Parietal lobe (tissue), 1 donor: Measurements from ENCODE around the gene WDR4. TPM values are rescaled to one million over a fixed set of nuclear protein-coding genes. Genes with fewer than 3 reads are reported as not detected.

Experiments used
- total RNA-seq: library from RNA; depleted of rRNA; stranded (reverse); fragments of >200 nt; gene quantifications from one replicate; pipeline ENCODE4 v1.2.3, GENCODE V29; 2014

WDR4 gene
- 24.4 TPM for total RNA-seq

DNA sequence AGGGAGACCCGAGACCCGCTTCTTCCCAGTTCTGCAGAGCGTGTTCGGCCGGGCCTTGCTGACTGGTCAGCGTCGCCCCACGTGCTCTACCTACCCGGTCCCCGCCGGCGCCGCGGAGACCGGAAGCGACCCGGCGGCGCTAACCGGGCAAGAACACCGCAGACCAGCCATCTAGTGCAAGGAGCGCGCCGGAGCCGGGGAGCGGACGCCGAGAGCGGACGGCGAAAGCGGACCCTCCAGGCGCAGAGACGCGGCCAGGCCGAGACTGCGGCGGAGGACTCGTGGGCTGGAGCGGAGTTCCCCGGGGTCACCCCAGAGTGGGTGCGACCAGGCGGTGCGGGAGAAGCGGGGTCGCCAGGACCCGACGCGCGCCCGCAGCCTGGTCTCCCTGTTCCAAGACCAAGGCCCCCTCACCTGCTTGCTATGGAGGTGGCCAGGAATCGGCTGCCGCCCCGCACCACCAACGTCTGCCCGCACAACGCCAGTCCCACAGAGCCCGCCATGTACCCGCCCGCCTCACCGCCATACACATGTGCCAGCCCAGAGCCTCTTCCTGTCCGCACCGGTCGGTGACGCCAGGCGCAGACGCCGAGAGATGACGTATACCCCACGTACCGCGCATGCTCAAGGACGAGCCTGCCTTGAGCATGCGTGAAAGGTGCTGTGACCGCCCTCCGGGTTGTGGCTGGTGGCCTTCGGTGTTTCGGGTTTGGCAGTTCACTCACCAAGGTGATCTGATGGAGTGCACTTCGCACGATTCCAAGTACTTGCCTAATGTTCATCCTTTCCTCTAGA, at the start of gene WDR4:
Gene WDR4, minus strand, starts transcription at position 547 of the 795 bp plus-strand sequence. Its CDS starts 44 bp downstream, at position 503.

DNA sequence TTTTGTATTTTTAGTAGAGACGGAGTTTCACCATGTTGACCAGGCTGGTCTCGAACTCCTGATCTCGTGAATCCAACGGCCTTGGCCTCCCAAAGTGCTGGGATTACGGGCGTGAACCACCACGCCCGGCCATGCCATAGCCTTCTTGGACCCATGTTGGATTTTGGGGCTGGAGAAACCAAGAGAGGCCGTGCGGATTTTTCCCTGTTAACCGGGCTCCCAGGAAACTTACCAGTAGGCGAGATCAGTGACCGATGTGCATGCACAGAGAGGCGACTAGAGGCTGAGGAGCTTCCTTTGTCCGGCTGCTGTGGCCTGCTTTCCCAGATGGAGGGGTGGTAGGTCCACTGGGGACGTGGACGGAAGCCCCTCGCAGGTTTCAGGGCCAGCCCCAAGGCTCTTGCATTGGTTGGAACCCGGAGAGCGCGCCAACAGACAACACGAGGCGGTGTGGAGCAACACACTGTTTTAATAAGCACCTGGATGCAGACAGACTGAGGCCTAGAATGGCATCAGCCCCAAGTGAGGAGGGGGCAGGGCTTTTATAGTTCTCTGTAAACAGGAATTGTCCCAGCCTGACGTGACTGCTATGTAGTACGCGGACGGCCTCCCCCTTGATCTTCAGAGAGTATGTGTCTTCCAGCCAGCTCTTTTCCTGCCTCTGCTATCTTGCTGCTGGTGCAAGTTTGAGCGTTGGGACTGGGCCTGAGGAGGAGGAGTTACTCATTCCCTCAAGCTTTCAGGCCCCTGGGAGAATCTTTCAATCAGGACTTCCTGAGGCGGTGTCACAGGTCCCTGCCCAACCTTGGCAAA, 46.0 kb upstream of the WDR4 start, which contains the start of gene ERVH48-1:
Gene ERVH48-1, minus strand, starts transcription at position 517 of the 813 bp plus-strand sequence. CDS start 6,624 bp downstream, outside the sequence.

DNA sequence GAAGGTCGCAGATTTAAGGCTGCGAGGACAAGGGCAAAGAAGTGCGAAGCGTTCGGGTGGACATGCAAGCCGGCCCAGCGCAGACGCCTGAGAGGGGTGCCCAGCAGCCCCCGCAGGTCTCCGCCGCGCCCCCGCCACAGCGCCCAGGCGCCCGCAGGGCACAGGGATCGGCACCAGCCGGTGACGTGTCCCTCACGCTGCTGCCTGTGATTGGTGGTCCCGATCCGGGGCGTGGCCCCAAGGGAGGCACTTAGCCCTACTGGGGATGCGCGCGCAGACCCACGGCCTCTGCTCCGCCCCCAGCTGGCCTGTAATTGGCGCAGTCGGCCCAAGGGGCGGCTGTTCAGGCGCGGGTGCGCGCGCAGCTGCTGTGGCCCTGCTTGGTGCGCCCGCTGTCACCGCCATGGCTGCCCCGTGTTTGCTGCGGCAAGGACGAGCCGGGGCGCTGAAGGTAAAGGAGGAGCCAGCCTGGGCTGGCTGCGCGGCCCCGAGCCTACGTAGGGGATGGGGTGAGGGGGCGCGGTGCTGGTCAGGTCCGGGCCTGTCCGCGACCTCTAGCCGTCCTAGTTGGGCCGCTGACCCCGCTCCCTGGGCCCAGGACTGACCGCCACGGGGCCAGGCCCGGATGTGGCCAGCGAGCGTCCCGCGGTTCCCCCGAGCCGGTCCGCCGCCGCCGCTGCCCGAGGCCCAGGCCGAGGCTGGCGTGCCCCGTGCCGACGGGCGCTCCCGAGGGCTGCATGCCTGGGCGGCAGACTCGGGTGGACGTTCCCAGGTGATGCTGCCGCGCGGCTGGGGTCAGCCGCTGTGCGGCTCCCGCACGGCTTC, 13.8 kb upstream of the WDR4 start, which contains the start of gene NDUFV3:
Gene NDUFV3, plus strand, starts transcription at position 379 of the 825 bp plus-strand sequence. Its CDS starts 25 bp downstream, at position 404.

Other genes starting within 250 kb of the WDR4 start
- gene PDE9A, start 225.9 kb downstream of the WDR4 start, total RNA-seq = 40.4 TPM
- 33.8 TPM for gene NDUFV3, start 13.8 kb upstream of the WDR4 start, total RNA-seq
- not detected for gene ERVH48-1, start 46.1 kb upstream of the WDR4 start, total RNA-seq
- 25.4 TPM for gene PKNOX1, start 95.0 kb upstream of the WDR4 start, total RNA-seq
- 122 TPM for gene CBS, start 196.3 kb upstream of the WDR4 start, total RNA-seq
- gene U2AF1, start 228.0 kb upstream of the WDR4 start, total RNA-seq = 65.7 TPM